Activated T-helper 2 cell treated with anti-CD3 and anti-CD28 coated beads, Interferon-gamma antibody, Interleukin-2, Interleukin-4, amounts not matched to agents 10 μg/mL and 5 μg/mL and 100 μg/mL, durations not matched to agents 14 hours and 24 hours and 36 hours (primary cell): ENCODE measurements around the gene MLLT10. TPM values are rescaled to one million over a fixed set of nuclear protein-coding genes. Genes with fewer than 3 reads are reported as not detected.

Experiments used
- DNase-seq: peaks from one replicate; pipeline ENCODE4 v3.0.0; 2021; ENCODE audit warnings: low spot score
- H3K27ac Mint-ChIP-seq: one replicate; pipeline ENCODE4 v1.8.0; 2021; ENCODE audit warnings: mixed read lengths
- H3K27me3 Mint-ChIP-seq: one replicate; pipeline ENCODE4 v1.8.0; 2021; ENCODE audit warnings: low read depth, mixed read lengths
- H3K36me3 Mint-ChIP-seq: one replicate; pipeline ENCODE4 v1.8.0; 2021; ENCODE audit warnings: low read depth, mixed read lengths
- H3K4me1 Mint-ChIP-seq: one replicate; pipeline ENCODE4 v1.8.0; 2021; ENCODE audit warnings: low read depth, mixed read lengths
- H3K4me3 Mint-ChIP-seq: one replicate; pipeline ENCODE4 v1.8.0; 2021; ENCODE audit warnings: low read depth, mild to moderate bottlenecking, moderate library complexity, mixed read lengths
- H3K9me3 Mint-ChIP-seq: one replicate; pipeline ENCODE4 v1.8.0; 2021; ENCODE audit warnings: mixed read lengths
- intact Hi-C: fragments of 100-400 bp; cut with micrococcal nuclease; formaldehyde crosslinking; loops from one replicate; pipeline ENCODE4 v1.15.1; 2023
- total RNA-seq: library from RNA; stranded (reverse); gene quantifications from 2 replicates; pipeline ENCODE4 v1.2.3, GENCODE V29; 2022

MLLT10 gene
- total RNA-seq, 1 donor from 2014 or later = 47.4 TPM

GRCh38 chr10:21520949-21521348 is 13.1 kb upstream of the MLLT10 start:
- Mint-ChIP-seq H3K4me1 (peaks cover 45% of the 10 kb centered on the region), H3K36me3 (no peaks in the 10 kb centered on the region), H3K27ac (no peak overlapping the region), H3K27me3 (peaks cover 45% of the 10 kb centered on the region), H3K4me3 (peak overlapping the region; percentile 1), H3K9me3 (no peaks in the 10 kb centered on the region)
- no peak for DNase-seq
- intact Hi-C loops = no loop called here

- H3K9me3 Mint-ChIP-seq = no peaks in the 10 kb centered on the region
- H3K36me3 Mint-ChIP-seq = no peaks in the 10 kb centered on the region
- no peak overlapping the region for H3K4me3 Mint-ChIP-seq
- H3K27ac Mint-ChIP-seq = no peak overlapping the region
- H3K27me3 Mint-ChIP-seq = peaks cover 47% of the 10 kb centered on the region
- DNase-seq = no peak
- intact Hi-C loops = no loop called here
- H3K4me1 Mint-ChIP-seq = peaks cover 48% of the 10 kb centered on the region
Observed at GRCh38 chr10:21521751-21522533, 12.1 kb upstream of the MLLT10 start.

DNA sequence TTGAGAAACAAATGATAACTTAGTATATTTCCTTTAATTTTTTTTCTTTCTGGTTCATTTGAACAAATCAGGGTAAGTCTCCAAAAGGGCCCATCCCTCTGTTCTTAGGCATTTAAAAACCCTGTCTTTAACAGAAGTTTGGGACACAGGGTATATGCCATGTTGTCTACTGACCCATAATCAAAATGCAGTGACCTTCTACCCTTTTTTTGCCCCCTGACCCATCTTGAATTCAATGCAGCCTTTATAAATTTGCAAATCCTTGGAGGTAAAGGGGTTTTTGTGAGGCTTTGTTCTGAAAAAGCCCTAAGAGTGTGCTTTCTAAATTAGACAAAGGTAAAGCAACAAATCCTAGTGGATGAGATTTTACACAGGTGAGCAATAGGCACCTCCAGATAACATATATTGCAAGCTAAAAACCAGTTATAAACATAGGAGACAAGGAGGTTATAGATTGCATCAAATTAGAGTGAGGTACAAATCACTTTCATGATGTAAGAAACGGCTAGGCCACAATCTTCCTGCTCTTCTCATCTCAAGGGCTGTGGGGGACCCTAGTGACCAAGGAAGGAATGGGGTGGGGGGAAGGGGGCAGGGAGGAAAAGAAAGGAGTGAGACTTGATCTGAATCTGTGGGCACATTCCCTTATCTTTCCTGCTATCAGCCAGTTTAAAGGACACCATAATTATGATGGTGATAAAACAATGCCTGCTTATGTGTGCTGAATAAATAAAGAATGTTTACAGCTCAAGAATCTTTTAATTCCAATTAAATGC is 11.2 kb upstream of the MLLT10 start:
- DNase-seq = no peak
- intact Hi-C loops = no loop called here
- Mint-ChIP-seq H3K4me1 (peaks cover 49% of the 10 kb centered on the region), H3K27me3 (peaks cover 48% of the 10 kb centered on the region), H3K4me3 (no peak overlapping the region), H3K27ac (no peak overlapping the region), H3K36me3 (no peaks in the 10 kb centered on the region), H3K9me3 (no peaks in the 10 kb centered on the region)

GRCh38 chr10:21523557-21524008 is 10.4 kb upstream of the MLLT10 start:
- Mint-ChIP-seq H3K27me3 (peaks cover 49% of the 10 kb centered on the region), H3K27ac (no peak overlapping the region), H3K4me3 (no peak overlapping the region), H3K9me3 (no peaks in the 10 kb centered on the region), H3K4me1 (peaks cover 47% of the 10 kb centered on the region), H3K36me3 (no peaks in the 10 kb centered on the region)
- intact Hi-C loops = no loop called here
- DNase-seq = no peak

GRCh38 chr10:21524131-21524525 is 9.9 kb upstream of the MLLT10 start:
- no peaks in the 10 kb centered on the region for H3K36me3 Mint-ChIP-seq
- H3K4me3 Mint-ChIP-seq = no peak overlapping the region
- peaks cover 42% of the 10 kb centered on the region for H3K4me1 Mint-ChIP-seq
- no peak for DNase-seq
- no peak overlapping the region for H3K27ac Mint-ChIP-seq
- H3K27me3 Mint-ChIP-seq = peaks cover 51% of the 10 kb centered on the region
- no peaks in the 10 kb centered on the region for H3K9me3 Mint-ChIP-seq
- intact Hi-C loops = no loop called here

DNA sequence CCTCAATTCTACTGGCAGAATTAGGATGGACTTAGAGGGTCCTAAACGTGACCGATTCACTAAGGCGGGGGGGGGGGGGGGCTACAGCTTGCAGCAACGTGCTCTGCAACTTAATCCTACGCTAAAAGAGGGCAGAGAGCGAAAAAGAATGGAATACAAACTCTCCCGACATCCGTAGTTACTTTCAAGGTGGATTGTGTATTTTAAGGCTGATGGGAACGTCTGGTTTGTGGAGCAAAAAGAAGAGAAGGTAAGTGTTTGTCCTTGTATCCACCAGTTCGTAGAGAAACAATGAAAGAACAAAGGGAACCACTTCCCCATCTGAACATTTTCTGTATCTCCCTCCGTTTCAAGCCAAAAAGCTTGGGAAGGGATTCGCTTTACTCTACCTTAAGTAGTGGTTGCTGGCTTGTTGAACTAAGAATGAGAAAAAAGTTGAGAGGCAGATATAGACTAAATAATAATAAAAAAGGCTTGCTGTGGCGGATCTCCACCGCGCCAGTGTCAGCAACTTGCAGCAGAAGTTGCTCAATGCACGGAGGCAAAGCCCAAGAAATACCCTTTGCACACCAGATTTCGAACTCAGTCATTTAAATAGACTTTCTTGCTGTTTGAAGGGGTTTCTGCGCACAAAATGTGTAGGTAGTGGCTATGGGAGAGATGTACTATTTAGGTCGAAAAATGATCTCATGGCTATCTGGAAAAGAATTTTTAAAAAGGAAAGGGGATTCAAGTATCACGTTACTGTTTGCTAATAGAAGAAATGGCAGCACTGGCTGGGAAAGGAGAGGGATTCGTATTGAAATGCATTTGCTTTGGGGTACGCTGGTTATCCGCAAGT is 9.3 kb upstream of the MLLT10 start:
- Mint-ChIP-seq H3K27ac (peak overlapping the region; percentile 90), H3K36me3 (no peaks in the 10 kb centered on the region), H3K27me3 (peaks cover 49% of the 10 kb centered on the region), H3K4me3 (peak overlapping the region; percentile 83), H3K4me1 (peaks cover 36% of the 10 kb centered on the region), H3K9me3 (no peaks in the 10 kb centered on the region)
- intact Hi-C loops = loop anchor here (5.0 kb wide), 1 partner anchor 908 kb away; no protein-coding TSS in a partner anchor
- DNase-seq = no peak

GRCh38 chr10:21525367-21526187 is 8.5 kb upstream of the MLLT10 start, which contains the start of gene SKIDA1:
Gene SKIDA1 (minus strand): TSS chr10:21525682. CDS start chr10:21517822, 7,860 bp downstream.
- no peaks in the 10 kb centered on the region for H3K36me3 Mint-ChIP-seq
- H3K27ac Mint-ChIP-seq = peak within 1 kb of the TSS; percentile 90
- DNase-seq = peak; percentile 44
- H3K9me3 Mint-ChIP-seq = no peaks in the 10 kb centered on the region
- H3K27me3 Mint-ChIP-seq = peaks cover 50% of the 10 kb centered on the region
- intact Hi-C loops = loop anchor here (1.0 to 5.0 kb wide), 3 partner anchors 8 to 907 kb away; partner anchors contain the start of gene MLLT10
- peaks cover 29% of the 10 kb centered on the region for H3K4me1 Mint-ChIP-seq
- peak within 1 kb of the TSS; percentile 83 for H3K4me3 Mint-ChIP-seq

- Mint-ChIP-seq H3K36me3 (no peaks in the 10 kb centered on the region), H3K9me3 (no peaks in the 10 kb centered on the region), H3K27ac (peak overlapping the region; percentile 89), H3K4me1 (peaks cover 24% of the 10 kb centered on the region), H3K4me3 (peak overlapping the region; percentile 83), H3K27me3 (peaks cover 49% of the 10 kb centered on the region)
- DNase-seq = peak; percentile 40
- intact Hi-C loops = loop anchor here (1.0 to 5.0 kb wide), 3 partner anchors 8 to 906 kb away; partner anchors contain the start of gene MLLT10
Observed at GRCh38 chr10:21526188-21526859, 7.7 kb upstream of the MLLT10 start.

- no peak for DNase-seq
- H3K27ac Mint-ChIP-seq = peak overlapping the region; percentile 89
- intact Hi-C loops = loop anchor here (1.0 to 5.0 kb wide), 3 partner anchors 7 to 905 kb away; partner anchors contain the start of gene MLLT10
- no peaks in the 10 kb centered on the region for H3K9me3 Mint-ChIP-seq
- peaks cover 24% of the 10 kb centered on the region for H3K4me1 Mint-ChIP-seq
- no peaks in the 10 kb centered on the region for H3K36me3 Mint-ChIP-seq
- H3K4me3 Mint-ChIP-seq = peak overlapping the region; percentile 83
- H3K27me3 Mint-ChIP-seq = peaks cover 46% of the 10 kb centered on the region
Observed at GRCh38 chr10:21526860-21527597, 7.0 kb upstream of the MLLT10 start.

- intact Hi-C loops = loop anchor here (5.0 kb wide), 1 partner anchor 905 kb away; no protein-coding TSS in a partner anchor
- Mint-ChIP-seq H3K4me3 (peak overlapping the region; percentile 55), H3K27ac (no peak overlapping the region), H3K27me3 (peaks cover 46% of the 10 kb centered on the region), H3K36me3 (no peaks in the 10 kb centered on the region), H3K9me3 (no peaks in the 10 kb centered on the region), H3K4me1 (peaks cover 27% of the 10 kb centered on the region)
- no peak for DNase-seq
Observed at GRCh38 chr10:21527598-21528235, 6.3 kb upstream of the MLLT10 start.
